Measurements from ENCODE around the gene LIMS4. TPM values are rescaled to one million over a fixed set of nuclear protein-coding genes. Genes with fewer than 3 reads are reported as not detected.
"Not testable (repeated sequence)": the region's sequence is repeated elsewhere in the genome, so short reads cannot be mapped to it uniquely, and the experiment has no call there.

Gene LIMS4
- polyA plus RNA-seq (2012; ENCODE audit: insufficient read depth, insufficient read length), result not detected

GRCh38 chr2:110472171-110473058 is at the start of gene LIMS4:
Gene LIMS4, minus strand, starts transcription at chr2:110472816. Its CDS starts 38 bp downstream, at chr2:110472778.
- not testable (repeated sequence) for H3K4me3 ChIP-seq (ENCODE audit: low read length); DNase-seq (ENCODE audit: low read depth, low spot score)

- not testable (repeated sequence) for DNase-seq (ENCODE audit: low read depth, low spot score); H3K4me3 ChIP-seq (ENCODE audit: low read length)
Observed at GRCh38 chr2:110499755-110500377, 27.2 kb upstream of the LIMS4 start.

GRCh38 chr2:110496027-110496426 is 23.4 kb upstream of the LIMS4 start:
- not testable (repeated sequence) for H3K4me3 ChIP-seq (ENCODE audit: low read length); DNase-seq (ENCODE audit: low read depth, low spot score)

- H3K4me3 ChIP-seq (ENCODE audit: low read length); DNase-seq (ENCODE audit: low read depth, low spot score): not testable (repeated sequence)
Observed at GRCh38 chr2:110494488-110494887, 21.9 kb upstream of the LIMS4 start.

GRCh38 chr2:110488991-110489390 is 16.4 kb upstream of the LIMS4 start:
- not testable (repeated sequence) for H3K4me3 ChIP-seq (ENCODE audit: low read length); DNase-seq (ENCODE audit: low read depth, low spot score)

GRCh38 chr2:110482697-110483096 is 10.1 kb upstream of the LIMS4 start:
- DNase-seq (ENCODE audit: low read depth, low spot score); H3K4me3 ChIP-seq (ENCODE audit: low read length): not testable (repeated sequence)

GRCh38 chr2:110481200-110481599 is 8.6 kb upstream of the LIMS4 start:
- not testable (repeated sequence) for DNase-seq (ENCODE audit: low read depth, low spot score); H3K4me3 ChIP-seq (ENCODE audit: low read length)

- not testable (repeated sequence) for DNase-seq (ENCODE audit: low read depth, low spot score)
Observed at GRCh38 chr2:110480084-110480483, 7.5 kb upstream of the LIMS4 start.

GRCh38 chr2:110477370-110477769 is 4.8 kb upstream of the LIMS4 start:
- not testable (repeated sequence) for H3K4me3 ChIP-seq (ENCODE audit: low read length); DNase-seq (ENCODE audit: low read depth, low spot score)

More at GRCh38 chr2:110480084-110480483, 7.5 kb upstream of the LIMS4 start:
- H3K4me3 ChIP-seq (ENCODE audit: low read length), result not testable (repeated sequence)

GRCh38 chr2:110476952-110477351 is 4.3 kb upstream of the LIMS4 start:
- not testable (repeated sequence) for DNase-seq (ENCODE audit: low read depth, low spot score); H3K4me3 ChIP-seq (ENCODE audit: low read length)

- H3K4me3 ChIP-seq (ENCODE audit: low read length); DNase-seq (ENCODE audit: low read depth, low spot score): not testable (repeated sequence)
Observed at GRCh38 chr2:110475627-110476359, 3.2 kb upstream of the LIMS4 start.

GRCh38 chr2:110474898-110475297 is 2.3 kb upstream of the LIMS4 start:
- not testable (repeated sequence) for H3K4me3 ChIP-seq (ENCODE audit: low read length); DNase-seq (ENCODE audit: low read depth, low spot score)

GRCh38 chr2:110473059-110473358 is 393 bp upstream of the LIMS4 start:
- not testable (repeated sequence) for DNase-seq (ENCODE audit: low read depth, low spot score); H3K4me3 ChIP-seq (ENCODE audit: low read length)

- DNase-seq (ENCODE audit: low read depth, low spot score); H3K4me3 ChIP-seq (ENCODE audit: low read length): not testable (repeated sequence)
Observed at GRCh38 chr2:110468921-110469320, 3.7 kb downstream of the LIMS4 start.

- H3K4me3 ChIP-seq (ENCODE audit: low read length); DNase-seq (ENCODE audit: low read depth, low spot score): not testable (repeated sequence)
Observed at GRCh38 chr2:110465312-110465711, 7.3 kb downstream of the LIMS4 start.

- not testable (repeated sequence) for DNase-seq (ENCODE audit: low read depth, low spot score); H3K4me3 ChIP-seq (ENCODE audit: low read length)
Observed at GRCh38 chr2:110462458-110462857, 10.2 kb downstream of the LIMS4 start.

- not testable (repeated sequence) for DNase-seq (ENCODE audit: low read depth, low spot score); H3K4me3 ChIP-seq (ENCODE audit: low read length)
Observed at GRCh38 chr2:110460318-110460717, 12.3 kb downstream of the LIMS4 start.

GRCh38 chr2:110457214-110457590 is 15.4 kb downstream of the LIMS4 start:
- H3K4me3 ChIP-seq (ENCODE audit: low read length); DNase-seq (ENCODE audit: low read depth, low spot score): not testable (repeated sequence)

Data from Jurkat, Clone E6-1 (cell line).